Measurements from ENCODE around the gene RRP1B.

RRP1B gene

DNA sequence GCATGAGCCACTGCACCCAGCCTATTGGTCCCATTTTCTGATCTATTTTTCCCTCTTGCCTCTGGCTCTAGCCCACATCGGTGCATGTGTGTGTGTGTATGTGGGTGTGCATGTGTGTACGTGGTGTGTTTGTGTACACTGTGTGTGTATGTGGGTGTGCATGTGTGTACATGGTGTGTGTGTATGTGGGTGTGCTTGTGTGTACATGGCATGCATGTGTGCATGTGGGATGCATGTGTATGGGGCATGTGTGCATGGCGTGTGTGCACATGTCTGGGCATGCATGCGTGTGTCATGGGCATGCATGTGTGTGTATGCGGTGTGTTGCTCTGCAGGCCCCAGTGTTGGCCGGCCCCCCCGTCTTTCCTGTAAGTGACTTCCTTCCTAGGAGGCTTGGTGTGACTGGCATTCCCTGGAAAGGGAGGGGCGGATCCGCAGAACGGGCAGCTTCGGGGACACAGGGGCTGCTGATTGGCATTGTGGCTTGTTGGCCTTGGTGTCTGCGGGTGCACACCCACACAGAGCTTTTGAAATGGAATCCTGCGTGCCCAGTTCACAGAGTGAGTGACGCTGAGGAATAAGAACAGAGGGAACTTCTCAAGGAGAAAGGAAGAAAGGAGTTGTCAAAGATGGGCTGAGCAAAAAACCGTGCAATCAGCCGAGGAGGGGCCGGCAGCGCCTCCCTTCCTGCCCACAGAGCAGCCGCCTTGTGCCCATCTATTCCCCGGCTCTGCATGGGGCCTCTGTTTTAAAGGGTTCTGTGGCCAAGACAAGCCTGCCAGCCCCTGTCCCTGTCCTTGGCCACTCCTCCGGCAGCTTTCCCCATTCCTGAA, 67.5 kb downstream of the RRP1B start:
- DNase-seq (ENCODE audit: low read depth): no peak

DNA sequence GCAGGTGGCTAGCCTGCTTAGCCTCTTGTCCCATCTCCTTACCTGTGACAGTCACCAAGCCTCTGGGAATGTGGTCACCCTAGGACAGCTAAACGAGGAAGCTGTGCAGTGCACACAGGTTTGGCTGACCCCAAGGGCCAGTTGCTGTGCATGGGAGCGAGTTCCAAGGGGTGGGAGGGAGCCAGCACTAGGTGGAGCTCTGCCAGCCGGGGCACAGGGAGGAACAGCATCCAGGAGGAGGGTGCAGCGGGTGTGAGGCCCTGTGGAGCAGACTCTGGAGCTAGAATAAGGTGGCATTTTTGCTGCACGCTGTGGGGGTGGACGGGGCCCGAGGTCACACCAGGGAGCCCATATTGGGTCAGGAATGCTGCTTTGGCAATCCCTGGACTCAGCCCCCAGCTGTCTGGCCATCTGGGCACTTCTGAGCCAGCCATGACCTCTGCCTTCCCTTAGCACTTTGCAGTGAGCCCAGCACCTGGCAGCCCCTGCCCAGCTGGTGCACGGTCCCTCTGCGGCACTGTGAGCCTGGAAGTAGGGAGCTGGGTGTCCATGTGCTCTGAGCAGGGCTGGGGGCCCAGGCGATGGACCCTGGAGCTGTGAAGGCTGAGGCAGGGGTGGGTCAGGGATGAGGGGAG, 68.3 kb downstream of the RRP1B start:
- no peak for DNase-seq (ENCODE audit: low read depth)

DNA sequence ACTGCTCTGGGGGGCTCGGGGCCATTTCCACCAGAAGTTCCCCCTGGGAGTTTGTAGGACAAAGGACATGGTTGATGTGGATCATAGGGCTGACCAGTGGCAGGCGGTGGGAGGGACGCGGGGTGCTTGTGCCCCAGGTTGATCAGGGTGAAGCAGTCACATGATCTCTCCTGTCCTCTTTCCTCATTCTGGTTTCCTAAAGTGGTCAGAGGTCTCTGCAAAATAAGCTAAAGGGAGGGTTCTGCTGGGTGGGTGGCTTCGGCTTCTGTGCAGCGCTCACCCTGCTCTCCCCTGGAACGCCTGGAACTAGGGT, 68.8 kb downstream of the RRP1B start:
- no peak for DNase-seq (ENCODE audit: low read depth)

DNA sequence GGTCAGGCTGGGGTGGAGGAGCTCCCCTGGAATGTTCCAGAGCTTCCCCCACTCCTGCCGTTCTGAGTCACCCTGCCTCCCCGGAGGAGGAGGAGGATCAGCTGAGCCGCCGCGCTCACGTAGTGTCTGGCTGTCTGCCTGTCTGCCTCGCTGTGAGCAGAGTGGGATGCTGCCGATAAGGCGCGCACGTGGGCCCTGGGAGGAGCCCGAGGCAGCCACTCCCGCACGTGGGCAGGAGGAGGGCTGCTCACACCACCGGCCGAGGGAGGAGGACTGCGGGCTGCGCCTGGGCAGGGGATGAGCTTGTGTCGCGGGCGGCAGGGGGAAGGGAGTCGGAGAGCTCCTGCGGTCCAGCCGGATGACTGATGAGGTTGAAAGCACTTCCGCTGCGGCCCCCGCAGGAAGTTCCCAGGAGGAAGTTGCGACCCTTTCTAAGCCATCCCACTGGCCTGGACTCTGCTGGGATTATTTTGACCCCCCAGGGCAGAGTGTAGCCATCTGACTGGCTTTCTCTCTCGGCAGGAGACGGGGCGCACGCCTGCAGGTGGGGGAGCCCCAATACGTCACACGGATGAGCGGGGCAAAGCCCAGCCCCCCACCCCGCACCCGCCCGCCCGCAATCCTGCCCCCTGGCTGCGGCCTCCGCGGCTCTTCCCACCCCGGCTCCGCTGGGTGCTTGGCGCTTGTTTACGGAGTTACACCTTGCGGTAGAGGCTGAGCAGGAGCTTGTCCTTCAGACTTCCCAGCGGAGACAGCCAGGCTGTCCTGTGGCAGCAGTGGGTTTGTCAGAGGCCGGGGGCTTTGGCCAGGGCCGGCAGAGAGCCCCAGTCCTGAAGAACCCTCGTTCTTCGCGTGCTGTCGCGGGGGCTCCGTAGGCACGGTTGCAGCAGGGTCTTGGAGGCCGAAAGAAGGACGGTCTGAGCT, 69.4 kb downstream of the RRP1B start:
- peak; percentile 56 for DNase-seq (ENCODE audit: low read depth)

DNA sequence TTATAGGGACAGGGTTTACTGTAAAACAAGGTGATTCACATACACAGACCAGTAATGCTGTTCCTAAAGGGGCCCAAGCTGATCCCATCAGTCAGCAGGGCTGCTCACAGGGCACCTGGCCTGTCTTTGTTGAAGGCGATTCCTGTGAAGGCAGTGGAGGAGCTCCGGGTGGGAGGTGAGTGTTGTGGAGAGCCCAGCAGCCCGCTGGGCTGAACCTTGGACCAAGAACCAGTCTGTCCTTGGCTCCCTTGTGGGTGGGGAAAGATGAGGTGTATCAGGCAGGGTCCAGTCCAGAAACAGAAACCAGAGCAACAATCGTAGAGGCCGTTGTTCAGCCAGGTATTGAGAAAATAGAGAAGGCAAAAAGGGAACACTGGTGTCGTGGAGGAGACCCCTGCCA, 72.1 kb downstream of the RRP1B start:
- DNase-seq (ENCODE audit: low read depth): no peak

DNA sequence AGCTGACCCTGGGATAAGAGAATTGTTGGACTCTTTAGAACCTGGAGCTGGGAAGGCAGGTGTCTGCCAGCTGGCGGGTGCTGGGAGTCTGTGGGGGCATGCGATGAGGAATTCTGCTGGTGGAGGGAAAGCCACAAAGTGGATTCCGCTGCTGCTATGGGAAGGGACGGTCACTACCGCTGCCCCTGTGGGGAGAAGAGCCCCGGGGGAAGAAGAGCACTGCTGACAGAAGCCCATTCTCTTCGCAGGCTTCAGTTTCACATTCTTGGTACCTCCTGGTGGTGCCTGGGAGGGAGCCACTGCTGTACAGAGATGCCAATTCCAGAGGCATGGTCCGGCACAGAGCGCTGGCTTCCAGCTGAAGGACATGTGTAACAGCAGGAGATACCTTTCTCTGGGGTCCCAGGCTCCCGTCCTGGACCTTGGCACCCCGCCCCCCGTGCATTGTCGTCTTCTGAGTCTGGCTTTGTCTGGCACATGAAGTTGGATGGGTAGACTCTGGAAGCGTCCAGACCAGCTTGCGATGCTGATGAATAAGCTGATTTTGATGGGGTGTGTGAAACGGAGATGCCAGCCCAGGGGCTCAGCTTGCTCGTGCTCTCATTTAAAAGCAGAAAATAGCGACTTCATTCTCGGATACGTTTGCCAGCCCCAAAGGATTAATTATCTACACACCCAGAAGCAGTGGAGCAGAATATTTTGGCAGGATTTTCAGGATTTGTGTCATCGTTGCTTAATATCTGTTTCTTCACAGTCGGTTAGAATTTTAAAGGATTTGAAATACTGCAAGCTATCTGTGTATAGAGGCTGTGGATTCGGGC, 72.7 kb downstream of the RRP1B start:
- no peak for DNase-seq (ENCODE audit: low read depth)

DNA sequence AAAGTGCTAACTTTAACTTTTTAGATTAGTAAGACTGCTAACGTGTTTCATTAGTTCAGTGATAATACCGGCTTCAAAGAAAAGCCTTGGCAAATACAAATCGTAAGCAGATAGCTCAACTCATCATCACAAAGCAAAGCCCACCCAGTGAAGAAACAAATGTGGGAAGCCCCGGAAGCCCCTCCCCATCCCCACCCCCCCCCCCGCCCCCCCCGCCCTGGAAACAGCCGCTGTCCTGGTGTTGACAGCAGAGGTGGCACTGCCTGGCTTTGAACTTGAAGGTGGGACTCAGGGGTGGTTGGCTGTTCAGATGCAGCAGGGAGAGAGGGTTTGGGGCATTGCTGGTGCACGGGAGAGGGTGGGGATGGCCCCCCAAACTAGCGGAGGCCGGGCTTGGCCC, 73.7 kb downstream of the RRP1B start:
- DNase-seq (ENCODE audit: low read depth): no peak

DNA sequence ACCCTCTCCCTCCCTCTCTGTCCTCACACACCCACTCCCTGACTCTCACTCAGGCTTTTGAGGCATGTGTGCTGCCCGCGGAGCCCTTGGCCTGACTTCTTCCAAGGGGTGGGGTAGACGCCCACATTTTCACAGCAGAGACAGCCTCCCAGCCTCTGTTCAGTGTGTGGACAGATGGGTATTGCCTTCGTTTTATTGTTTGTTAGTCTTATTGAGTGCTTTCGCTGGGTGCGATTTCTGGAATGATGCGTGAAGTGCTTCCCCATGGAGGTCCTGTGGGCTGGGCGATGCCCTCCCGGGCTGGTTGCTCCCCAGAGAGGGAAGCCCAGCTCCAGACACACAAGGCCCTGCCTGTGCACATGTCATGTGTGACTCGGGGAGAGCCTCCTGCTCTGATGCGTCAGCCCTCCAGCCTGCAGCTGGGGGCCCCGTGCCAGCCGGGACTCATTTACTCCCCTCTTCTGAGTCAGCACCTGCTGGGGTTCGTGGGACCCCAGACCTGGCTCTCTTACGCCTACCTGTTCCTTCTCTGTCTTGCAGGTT, 74.2 kb downstream of the RRP1B start:
- no peak for DNase-seq (ENCODE audit: low read depth)

DNA sequence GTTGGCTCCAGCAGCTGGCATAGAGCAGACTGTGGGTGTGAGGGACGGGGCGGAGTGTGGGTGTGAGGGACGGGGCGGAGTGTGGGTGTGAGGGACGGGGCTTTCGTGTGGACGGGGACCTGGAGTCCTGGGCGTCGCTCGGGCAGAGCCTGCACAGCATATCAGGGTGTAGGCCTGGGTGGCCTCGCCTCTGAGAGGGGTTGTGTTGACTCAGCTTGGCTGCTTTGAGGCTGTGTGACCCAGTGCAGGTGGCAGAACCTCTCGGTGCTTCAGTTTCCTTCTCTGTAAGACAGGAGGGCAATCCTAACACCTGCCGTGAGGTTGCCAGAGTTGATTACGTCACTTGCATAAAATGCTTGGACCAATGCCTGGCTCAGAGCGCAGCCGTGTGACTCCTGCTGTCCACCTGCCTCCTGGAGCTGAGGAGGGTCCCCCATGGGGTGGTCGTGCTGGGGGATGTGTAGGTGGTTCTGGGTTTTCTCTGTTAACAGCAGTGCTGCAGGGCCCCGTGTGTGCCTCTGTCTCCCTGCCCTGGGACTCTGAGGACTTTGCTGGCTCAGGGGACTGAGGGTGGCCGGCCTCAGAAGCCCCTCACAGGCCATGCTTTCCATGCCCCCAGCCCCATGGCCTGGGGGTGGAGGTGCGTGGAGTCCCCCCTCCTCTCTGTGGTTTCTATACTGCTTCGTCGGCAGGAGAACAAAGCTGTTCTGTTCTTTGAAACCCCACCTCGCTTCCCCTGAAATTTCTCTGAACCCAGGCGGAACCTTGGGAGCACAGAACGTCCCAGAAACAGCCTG, 75.0 kb downstream of the RRP1B start:
- DNase-seq (ENCODE audit: low read depth): no peak

DNA sequence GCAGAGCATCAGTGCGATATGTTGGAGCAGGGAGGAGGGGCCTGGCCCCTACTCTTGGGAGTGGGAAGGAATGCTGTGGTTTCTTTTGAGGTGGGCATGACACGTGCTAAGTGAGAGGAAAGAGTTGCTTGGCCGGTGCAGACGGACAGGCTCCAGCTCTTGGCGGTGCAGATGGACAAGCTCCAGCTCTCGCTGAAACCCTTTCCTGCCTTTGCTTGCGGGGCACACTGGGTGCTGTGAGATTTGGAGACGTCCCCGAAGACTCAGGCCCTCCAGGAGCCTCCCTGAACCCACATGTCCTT, 75.5 kb downstream of the RRP1B start:
- DNase-seq (ENCODE audit: low read depth): no peak

DNA sequence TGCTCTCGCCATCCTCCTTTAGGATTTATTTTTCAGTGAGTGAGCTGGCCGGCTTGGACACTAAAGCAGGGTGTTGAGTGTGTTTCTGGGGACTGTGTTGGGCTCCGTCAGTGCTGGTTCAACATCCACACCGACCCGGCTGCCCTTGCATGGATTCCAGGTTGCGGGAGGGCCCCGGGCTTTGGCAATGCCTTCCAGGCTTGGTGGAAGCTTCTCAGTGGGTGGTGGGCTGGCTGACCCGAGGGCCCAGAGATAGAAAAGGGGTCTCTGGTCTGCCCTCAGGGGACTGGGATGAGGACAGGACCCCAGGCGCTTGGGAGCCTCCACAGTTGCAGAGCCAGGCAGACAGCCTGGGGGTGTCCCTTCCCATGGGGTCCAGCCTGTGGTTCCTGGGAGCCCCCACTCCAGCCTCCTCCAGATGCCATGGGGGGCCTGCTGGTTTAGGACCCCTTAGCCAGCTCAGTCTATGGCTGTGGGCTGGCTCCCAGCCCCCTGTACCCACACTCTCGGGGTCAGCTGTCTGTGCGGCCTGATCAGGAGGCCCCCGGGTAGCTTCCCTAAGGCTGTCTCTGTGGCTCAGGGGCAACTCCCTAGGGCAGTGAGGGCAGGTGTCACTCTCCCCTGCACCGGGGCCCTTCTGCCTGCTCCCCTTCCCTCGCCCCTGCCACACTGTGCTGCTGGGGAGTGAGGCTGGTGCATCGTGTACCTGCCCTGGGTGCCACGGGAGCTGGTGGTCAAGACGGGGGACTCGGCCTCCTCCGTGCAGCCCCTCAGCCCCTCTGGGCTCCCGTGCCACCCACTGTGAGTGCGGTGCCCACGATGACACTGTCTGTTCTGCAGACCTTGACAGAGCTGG, 76.1 kb downstream of the RRP1B start:
- no peak for DNase-seq (ENCODE audit: low read depth)

DNA sequence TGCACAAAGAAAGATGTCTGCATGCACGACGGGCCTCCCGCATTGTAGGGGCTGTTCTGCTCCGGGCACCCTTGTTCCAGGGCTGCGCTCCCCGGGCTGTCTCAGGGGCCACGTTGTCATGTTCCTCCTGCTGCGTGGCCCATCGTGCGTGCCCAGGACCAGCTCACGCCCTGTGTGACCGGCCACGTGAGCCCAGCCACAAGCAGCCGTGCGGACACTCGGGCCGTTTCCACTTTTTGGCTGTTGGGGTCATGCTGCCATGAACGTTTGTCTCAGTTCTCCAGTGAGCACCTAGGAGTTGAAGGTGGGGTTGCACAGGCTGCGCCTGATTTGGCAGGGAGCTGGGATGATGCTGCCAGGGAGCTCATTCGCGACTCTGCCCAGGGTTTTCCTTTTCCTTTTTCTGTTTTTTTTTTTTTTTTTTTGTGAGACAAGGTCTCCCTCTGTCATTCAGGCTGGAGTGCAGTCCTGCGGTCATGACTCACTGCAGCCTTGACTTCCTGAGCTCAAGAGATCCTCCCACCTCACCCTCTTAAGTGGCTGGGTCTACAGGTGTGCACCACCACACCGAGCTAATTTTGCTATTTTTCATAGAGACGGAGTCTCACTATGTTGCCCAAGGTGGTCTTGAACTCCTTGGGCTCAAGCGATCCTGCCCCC, 77.0 kb downstream of the RRP1B start:
- no peak for DNase-seq (ENCODE audit: low read depth)

DNA sequence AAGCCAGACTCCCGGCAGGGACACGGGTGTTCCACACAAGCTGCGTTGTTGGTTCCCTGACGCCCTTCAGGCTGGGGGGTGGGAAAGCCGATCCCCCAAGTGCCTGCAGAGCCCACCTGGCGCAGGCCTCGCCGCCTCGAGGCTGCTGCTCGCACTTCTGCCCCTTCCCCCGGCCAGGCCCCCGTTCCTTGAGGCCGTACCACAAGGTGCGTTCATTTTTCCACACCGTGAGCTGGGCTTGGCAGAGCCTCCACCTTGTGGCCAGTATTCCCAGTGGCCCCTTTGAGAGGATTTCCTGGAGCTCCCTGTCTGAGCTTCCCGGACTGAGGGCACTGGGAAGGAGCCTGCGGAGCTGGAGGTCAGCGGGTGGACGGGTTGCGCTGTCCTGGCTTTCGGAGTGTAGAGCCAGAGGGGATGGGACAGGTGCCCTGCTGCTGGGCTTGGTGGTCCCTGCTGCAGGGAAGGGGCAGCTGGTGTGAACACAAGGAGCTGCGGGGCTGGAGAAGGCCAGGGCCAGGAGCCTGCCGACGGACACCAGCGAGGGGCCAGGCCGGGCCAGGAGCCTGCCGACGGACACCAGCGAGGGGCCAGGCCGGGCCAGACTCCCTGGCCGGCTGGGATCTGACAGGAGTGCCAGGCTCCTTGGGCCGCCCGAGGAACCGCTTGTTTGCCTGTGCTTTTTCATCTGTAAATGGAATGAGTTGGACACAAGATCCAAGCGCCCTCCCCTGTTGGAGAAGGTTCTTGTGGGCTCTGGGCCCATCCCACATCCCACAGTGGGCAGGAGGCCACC, 78.0 kb downstream of the RRP1B start:
- no peak for DNase-seq (ENCODE audit: low read depth)

DNA sequence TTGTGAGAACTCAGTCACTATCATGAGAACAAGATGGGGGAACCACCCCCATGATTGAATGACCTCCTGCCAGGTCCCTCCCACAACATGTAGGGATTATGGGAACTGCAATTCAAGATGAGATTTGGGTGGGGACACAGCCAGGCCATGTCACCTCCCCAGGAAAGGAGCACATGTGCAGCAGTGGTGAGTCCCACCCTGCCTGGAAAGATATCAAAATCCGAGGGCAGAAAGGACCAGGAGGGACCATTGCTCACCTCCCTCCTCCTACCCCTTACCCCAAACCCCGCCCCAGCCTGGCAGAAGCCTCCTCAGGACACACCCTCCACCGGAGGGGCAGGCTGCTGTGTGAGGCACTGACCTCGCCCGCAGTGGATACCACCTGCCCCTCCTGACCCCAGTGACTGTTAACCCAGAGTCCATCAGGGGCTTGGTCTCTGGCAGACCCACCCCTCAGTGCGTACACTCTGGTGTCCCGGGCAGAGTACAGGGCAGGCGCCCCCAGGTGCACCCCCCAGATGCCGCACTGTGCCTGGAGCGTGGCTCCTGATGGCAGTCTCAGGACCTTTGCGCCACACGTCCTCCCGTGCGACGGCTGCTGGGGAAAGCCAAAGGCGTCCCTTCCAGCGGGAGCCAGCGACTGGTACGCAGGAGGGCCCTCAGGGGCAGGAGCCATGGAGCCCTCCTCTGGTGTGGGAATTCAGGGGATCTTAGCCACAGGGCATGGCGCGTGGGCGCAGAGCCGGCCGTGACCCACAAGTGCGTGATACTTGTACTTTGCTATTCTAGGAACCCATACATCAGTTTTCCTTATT, 80.5 kb downstream of the RRP1B start:
- DNase-seq (ENCODE audit: low read depth): no peak

DNA sequence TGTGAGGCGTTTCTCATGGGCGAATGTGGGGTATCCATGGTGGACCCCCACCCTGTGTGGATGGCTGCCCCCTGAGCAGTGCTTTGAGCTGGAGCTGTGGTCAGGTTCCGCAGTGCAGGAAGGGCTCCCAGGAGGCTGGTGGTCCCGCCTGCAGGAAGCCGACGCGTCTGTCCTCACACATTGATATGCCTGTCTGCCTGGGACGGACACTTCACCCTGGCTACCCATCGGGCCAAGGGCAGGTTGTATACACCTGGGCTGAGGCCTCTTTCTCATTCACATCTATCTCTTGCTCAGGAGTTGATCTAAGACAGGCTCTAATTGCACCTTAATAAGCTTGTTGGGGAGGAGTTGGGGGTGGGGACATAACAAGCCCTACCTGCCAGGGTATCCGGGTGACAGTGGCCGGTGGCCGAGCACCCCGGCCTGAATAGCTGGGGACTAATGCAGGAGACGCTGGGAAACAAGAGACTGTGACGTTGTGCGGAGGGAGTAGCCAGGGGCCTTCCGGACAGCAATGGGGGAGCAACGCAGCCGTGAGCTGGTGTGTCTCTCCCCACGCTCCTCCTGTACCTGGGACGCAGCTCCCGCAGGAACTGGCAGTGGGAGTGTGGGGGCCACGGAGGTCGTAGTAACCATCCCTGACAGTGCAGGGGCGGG, 81.3 kb downstream of the RRP1B start:
- DNase-seq (ENCODE audit: low read depth): no peak

DNA sequence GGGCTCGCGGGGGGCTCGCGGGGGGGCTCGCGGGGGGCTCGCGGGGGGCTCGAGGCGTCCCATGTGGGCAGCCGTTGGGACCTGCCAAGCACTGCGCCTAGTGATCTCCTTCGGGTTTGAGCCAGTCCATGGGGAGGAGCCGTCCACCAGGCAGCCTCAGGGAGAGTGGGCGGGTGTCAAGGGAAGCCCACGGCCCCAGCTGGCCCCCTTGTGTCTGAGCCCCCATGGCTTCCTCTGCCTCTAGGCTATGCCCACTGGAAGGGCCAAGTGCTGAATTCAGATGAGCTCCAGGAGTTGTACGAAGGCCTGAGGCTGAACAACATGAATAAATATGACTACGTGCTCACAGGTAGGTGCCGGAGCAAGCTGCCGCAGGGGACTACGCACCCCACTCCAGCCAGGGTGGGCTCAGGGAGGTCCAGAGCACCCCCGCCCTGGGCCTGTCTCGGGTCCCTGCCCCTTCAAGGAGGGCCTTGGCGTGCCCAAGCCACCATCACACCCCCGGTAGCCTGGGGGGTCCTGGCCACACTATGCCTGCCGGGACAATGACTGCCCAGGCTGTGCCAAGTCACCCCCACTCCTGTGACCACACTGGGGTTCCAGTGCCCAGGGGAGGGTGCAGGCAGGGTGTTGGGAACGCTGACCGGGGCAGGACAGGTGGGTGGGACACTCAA, 82.2 kb downstream of the RRP1B start:
- no peak for DNase-seq (ENCODE audit: low read depth)

DNA sequence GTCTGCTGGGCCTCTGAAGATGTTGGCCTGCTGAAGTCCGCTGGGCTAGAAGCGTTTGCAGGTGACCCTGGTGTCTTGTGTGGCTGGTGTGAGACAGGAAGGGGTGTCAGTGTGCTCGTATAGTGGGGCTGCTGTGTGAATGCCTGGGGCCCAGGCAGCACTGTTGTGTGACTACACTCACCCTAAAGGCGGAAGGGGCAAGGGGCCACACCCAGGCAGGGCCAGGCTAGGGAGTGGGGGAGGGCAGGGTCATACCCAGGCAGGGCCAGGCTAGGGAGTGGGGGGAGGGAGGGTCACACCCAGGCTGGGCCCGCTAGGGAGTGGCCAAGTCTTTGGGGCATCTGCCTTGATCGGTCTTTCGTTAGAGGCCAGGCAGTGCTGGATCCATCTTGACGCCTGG, 84.6 kb downstream of the RRP1B start:
- DNase-seq (ENCODE audit: low read depth): no peak
